SK-N-SH (cell line): ENCODE data around the gene MAPRE2.

Experiments used
- CHD2 ChIP-seq: fragments of 150-350 bp; IDR thresholded peaks from 2 replicates; pipeline ENCODE4 v1.6.1; 2018; ENCODE audit warnings: low read length; ENCODE audit not compliant: partially characterized antibody
- EP300 ChIP-seq, 2 experiments: IDR thresholded peaks; 2 replicates each; pipeline versions ENCODE4 v1.4.0 to v1.6.1; 2012; ENCODE audit warnings: borderline replicate concordance in 1 of 2, low read depth in 1 of 2, low read length in 1 of 2
- FOXJ3 ChIP-seq: sonication (generic); formaldehyde crosslinking; IDR thresholded peaks from 2 replicates; pipeline ENCODE4 v1.5.1; 2020; ENCODE audit warnings: mild to moderate bottlenecking, missing genetic modification reagents
- FOXM1 ChIP-seq: IDR thresholded peaks from 2 replicates; pipeline ENCODE4 v1.4.0; 2012; ENCODE audit warnings: low read depth, mild to moderate bottlenecking
- GATA2 ChIP-seq: sonication (generic); formaldehyde crosslinking; IDR thresholded peaks from 2 replicates; pipeline ENCODE4 v1.5.0; 2020; ENCODE audit warnings: mild to moderate bottlenecking, missing genetic modification reagents
- POLR2AphosphoS5 ChIP-seq: IDR thresholded peaks from 2 replicates; pipeline ENCODE4 v1.6.1; 2012; ENCODE audit warnings: low read depth, low read length
- RAD21 ChIP-seq: IDR thresholded peaks from 2 replicates; pipeline ENCODE4 v1.6.1; 2012; ENCODE audit warnings: mild to moderate bottlenecking, low read length
- TCF12 ChIP-seq: IDR thresholded peaks from 2 replicates; pipeline ENCODE4 v1.4.0; 2012
- TEAD4 ChIP-seq: IDR thresholded peaks from 2 replicates; pipeline ENCODE4 v1.4.0; 2012; ENCODE audit warnings: mild to moderate bottlenecking, borderline replicate concordance; ENCODE audit not compliant: insufficient read depth
- ZBTB33 ChIP-seq: IDR thresholded peaks from 2 replicates; pipeline ENCODE4 v1.4.0; 2012; ENCODE audit warnings: low read depth, borderline replicate concordance
- TF ChIP-seq, protein P1 (sequence below): fragments of 200-600 bp; sonication (generic); IDR thresholded peaks from 2 replicates; pipeline ENCODE4 v1.6.1; 2017; ENCODE audit warnings: antibody characterized with exemption, mild to moderate bottlenecking, moderate library complexity
- TF ChIP-seq, protein P2 (sequence below): IDR thresholded peaks from 2 replicates; pipeline ENCODE4 v1.4.0; 2012; ENCODE audit warnings: low read depth
- TF ChIP-seq, protein P3 (sequence below): fragments of 150-350 bp; IDR thresholded peaks from 2 replicates; pipeline ENCODE4 v1.6.1; 2017; ENCODE audit warnings: antibody characterized with exemption, low read length, low read depth, borderline replicate concordance

DNA sequence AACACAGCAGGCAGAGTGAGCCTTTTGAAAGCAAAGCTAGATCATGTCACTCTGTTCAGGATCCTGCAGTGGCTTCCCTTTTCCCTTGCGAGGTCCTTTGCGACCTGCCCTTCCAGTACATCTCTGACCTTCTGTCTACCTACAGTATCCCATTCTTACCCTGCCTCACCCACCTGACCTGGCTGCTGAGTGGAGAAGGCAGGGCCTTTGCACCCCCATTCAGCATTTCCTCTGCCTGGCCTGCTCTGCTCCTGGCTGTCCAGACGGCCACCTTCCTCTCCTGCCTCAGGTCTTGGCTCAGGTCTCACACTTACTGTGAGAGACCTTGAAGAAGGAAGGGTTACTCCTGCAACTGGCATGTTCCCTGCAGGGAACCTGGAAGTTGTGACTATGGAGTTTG lies 77.4 kb downstream of the MAPRE2 start:
- TF ChIP-seq FOXJ3 = no peak
- no peak for TF ChIP-seq POLR2AphosphoS5
- no peak for TF ChIP-seq EP300 (IDR thresholded peaks at IDR 0.05; ENCODE audit: borderline replicate concordance in 1 of 2, low read depth in 1 of 2, low read length in 1 of 2)
- TF ChIP-seq, protein P1, sequence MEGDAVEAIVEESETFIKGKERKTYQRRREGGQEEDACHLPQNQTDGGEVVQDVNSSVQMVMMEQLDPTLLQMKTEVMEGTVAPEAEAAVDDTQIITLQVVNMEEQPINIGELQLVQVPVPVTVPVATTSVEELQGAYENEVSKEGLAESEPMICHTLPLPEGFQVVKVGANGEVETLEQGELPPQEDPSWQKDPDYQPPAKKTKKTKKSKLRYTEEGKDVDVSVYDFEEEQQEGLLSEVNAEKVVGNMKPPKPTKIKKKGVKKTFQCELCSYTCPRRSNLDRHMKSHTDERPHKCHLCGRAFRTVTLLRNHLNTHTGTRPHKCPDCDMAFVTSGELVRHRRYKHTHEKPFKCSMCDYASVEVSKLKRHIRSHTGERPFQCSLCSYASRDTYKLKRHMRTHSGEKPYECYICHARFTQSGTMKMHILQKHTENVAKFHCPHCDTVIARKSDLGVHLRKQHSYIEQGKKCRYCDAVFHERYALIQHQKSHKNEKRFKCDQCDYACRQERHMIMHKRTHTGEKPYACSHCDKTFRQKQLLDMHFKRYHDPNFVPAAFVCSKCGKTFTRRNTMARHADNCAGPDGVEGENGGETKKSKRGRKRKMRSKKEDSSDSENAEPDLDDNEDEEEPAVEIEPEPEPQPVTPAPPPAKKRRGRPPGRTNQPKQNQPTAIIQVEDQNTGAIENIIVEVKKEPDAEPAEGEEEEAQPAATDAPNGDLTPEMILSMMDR = no peak
- no peak for TF ChIP-seq CHD2
- TF ChIP-seq, protein P2, sequence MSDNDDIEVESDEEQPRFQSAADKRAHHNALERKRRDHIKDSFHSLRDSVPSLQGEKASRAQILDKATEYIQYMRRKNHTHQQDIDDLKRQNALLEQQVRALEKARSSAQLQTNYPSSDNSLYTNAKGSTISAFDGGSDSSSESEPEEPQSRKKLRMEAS = no peak
- TF ChIP-seq TCF12 = no peak
- no peak for TF ChIP-seq GATA2 (CRISPR knock-in tag)
- TF ChIP-seq, protein P3, sequence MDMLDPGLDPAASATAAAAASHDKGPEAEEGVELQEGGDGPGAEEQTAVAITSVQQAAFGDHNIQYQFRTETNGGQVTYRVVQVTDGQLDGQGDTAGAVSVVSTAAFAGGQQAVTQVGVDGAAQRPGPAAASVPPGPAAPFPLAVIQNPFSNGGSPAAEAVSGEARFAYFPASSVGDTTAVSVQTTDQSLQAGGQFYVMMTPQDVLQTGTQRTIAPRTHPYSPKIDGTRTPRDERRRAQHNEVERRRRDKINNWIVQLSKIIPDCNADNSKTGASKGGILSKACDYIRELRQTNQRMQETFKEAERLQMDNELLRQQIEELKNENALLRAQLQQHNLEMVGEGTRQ = no peak
- no peak for TF ChIP-seq TEAD4
- TF ChIP-seq FOXM1 = no peak
- no peak for TF ChIP-seq RAD21
- no peak for TF ChIP-seq ZBTB33
